Stimulated activated CD8-positive, alpha-beta memory T cell treated with anti-CD3 and anti-CD28 coated beads, Interleukin-12 subunit alpha, Interleukin-12 subunit beta, amount 100 ng/mL, for 24 hours (primary cell): ENCODE results near the gene ASAP3.

Source experiments
- DNase-seq: peaks from one replicate; pipeline ENCODE4 v3.0.0-alpha.2; 2020; ENCODE audit errors: extremely low read depth

The ASAP3 gene

GRCh38 chr1:23449306-23449705, 34.7 kb downstream of the ASAP3 start:
- no peak for DNase-seq

- DNase-seq: no peak
These were observed 35.1 kb downstream of the ASAP3 start for GRCh38 chr1:23448846-23449245.

- DNase-seq: no peak
These were observed 37.2 kb downstream of the ASAP3 start for GRCh38 chr1:23446661-23447310.

- DNase-seq: no peak
These were observed 39.2 kb downstream of the ASAP3 start for GRCh38 chr1:23444596-23445390.

GRCh38 chr1:23444104-23444533, 39.9 kb downstream of the ASAP3 start:
- no peak for DNase-seq

- no peak for DNase-seq
These were observed 41.2 kb downstream of the ASAP3 start for GRCh38 chr1:23442751-23443150.

GRCh38 chr1:23441446-23442148, 42.4 kb downstream of the ASAP3 start:
- no peak for DNase-seq

- no peak for DNase-seq
These were observed 45.4 kb downstream of the ASAP3 start for GRCh38 chr1:23438545-23438944.

GRCh38 chr1:23437355-23437664, 46.7 kb downstream of the ASAP3 start:
- DNase-seq: no peak

GRCh38 chr1:23436520-23437354, 47.2 kb downstream of the ASAP3 start:
- no peak for DNase-seq

GRCh38 chr1:23434260-23434775, 49.7 kb downstream of the ASAP3 start:
- no peak for DNase-seq

GRCh38 chr1:23433122-23433521, 50.9 kb downstream of the ASAP3 start:
- DNase-seq: no peak

GRCh38 chr1:23431431-23431830, 52.5 kb downstream of the ASAP3 start:
- no peak for DNase-seq

- DNase-seq: no peak
These were observed 53.2 kb downstream of the ASAP3 start for GRCh38 chr1:23430803-23431202.

GRCh38 chr1:23428136-23428905, 55.7 kb downstream of the ASAP3 start:
- DNase-seq: no peak

- no peak for DNase-seq
These were observed 56.4 kb downstream of the ASAP3 start for GRCh38 chr1:23427550-23427949.

GRCh38 chr1:23426828-23427227, 57.2 kb downstream of the ASAP3 start:
- no peak for DNase-seq

- no peak for DNase-seq
These were observed 58.8 kb downstream of the ASAP3 start for GRCh38 chr1:23425193-23425494.

GRCh38 chr1:23424293-23425192, 59.4 kb downstream of the ASAP3 start, which contains the start of gene TCEA3:
TSS of gene TCEA3 (minus strand) at chr1:23424748. CDS start at chr1:23424633, 115 bp downstream.
- DNase-seq: no peak
